SK-N-SH treated with all-trans-retinoic acid at 6 μM for 48 hours (cell line): ENCODE data around the gene ZNF554.
"Not testable (repeated sequence)": the region's sequence is repeated elsewhere in the genome, so short reads cannot be mapped to it uniquely, and the experiment has no call there.

ENCODE experiments used
- ATAC-seq: fragments of 200-7000 bp; cut with Tn5 transposase; 3 replicates; pipeline ENCODE4 v1.9.1; 2020; ENCODE audit warnings: mild to moderate bottlenecking, moderate library complexity
- BACH2 ChIP-seq: fragments of 250-450 bp; sonication (Bioruptor Pico); IDR thresholded peaks from 2 replicates; pipeline ENCODE4 v1.9.0; 2021; ENCODE audit warnings: mild to moderate bottlenecking, borderline replicate concordance
- CSDC2 ChIP-seq: fragments of 250-450 bp; sonication (Bioruptor Pico); IDR thresholded peaks from 2 replicates; pipeline ENCODE4 v1.5.0; 2020; ENCODE audit warnings: mild to moderate bottlenecking, moderate library complexity
- CSRNP3 ChIP-seq: fragments of 250-450 bp; sonication (Bioruptor Pico); IDR thresholded peaks from 2 replicates; pipeline ENCODE4 v1.5.1; 2021; ENCODE audit warnings: mild to moderate bottlenecking, moderate library complexity
- ESRRG ChIP-seq: fragments of 250-450 bp; sonication (Bioruptor Pico); IDR thresholded peaks from 2 replicates; pipeline ENCODE4 v1.6.1; 2021; ENCODE audit warnings: mild to moderate bottlenecking
- GLIS3 ChIP-seq: fragments of 250-450 bp; sonication (Bioruptor Pico); IDR thresholded peaks from 2 replicates; pipeline ENCODE4 v1.5.0; 2020; ENCODE audit warnings: mild to moderate bottlenecking, moderate library complexity
- ISL1 ChIP-seq: fragments of 250-450 bp; sonication (Bioruptor Pico); IDR thresholded peaks from 2 replicates; pipeline ENCODE4 v2.1.2; 2022; ENCODE audit warnings: mild to moderate bottlenecking, moderate library complexity
- OSR1 ChIP-seq: fragments of 250-450 bp; sonication (Bioruptor Pico); IDR thresholded peaks from 2 replicates; pipeline ENCODE4 v1.8.0; 2022; ENCODE audit warnings: moderate library complexity, mild to moderate bottlenecking, inconsistent platforms
- POU6F1 ChIP-seq: fragments of 250-450 bp; sonication (Bioruptor Pico); IDR thresholded peaks from 2 replicates; pipeline ENCODE4 v1.8.0; 2021; ENCODE audit warnings: low read depth, mild to moderate bottlenecking, moderate library complexity, borderline replicate concordance
- PPARA ChIP-seq: fragments of 250-450 bp; sonication (Bioruptor Pico); IDR thresholded peaks from 2 replicates; pipeline ENCODE4 v1.5.0; 2020; ENCODE audit warnings: mild to moderate bottlenecking, borderline replicate concordance
- RARB ChIP-seq: fragments of 250-450 bp; sonication (Bioruptor Pico); IDR thresholded peaks from 2 replicates; pipeline ENCODE4 v1.8.0; 2021; ENCODE audit warnings: mild to moderate bottlenecking, moderate library complexity
- SNAI2 ChIP-seq: fragments of 250-450 bp; sonication (Bioruptor Pico); IDR thresholded peaks from 2 replicates; pipeline ENCODE4 v1.5.0; 2020; ENCODE audit warnings: mild to moderate bottlenecking, moderate library complexity
- TCF4 ChIP-seq: fragments of 250-450 bp; sonication (Bioruptor Pico); IDR thresholded peaks from 2 replicates; pipeline ENCODE4 v1.8.0; 2021; ENCODE audit warnings: mild to moderate bottlenecking, moderate library complexity, borderline replicate concordance
- ZC3H10 ChIP-seq: fragments of 250-450 bp; sonication (Bioruptor Pico); IDR thresholded peaks from 2 replicates; pipeline ENCODE4 v1.5.1; 2021; ENCODE audit warnings: mild to moderate bottlenecking, moderate library complexity
- ZFP3 ChIP-seq: fragments of 250-450 bp; sonication (Bioruptor Pico); IDR thresholded peaks from 2 replicates; pipeline ENCODE4 v1.5.0; 2020; ENCODE audit warnings: mild to moderate bottlenecking, moderate library complexity
- ZFP30 ChIP-seq: fragments of 450-650 bp; formaldehyde crosslinking; IDR thresholded peaks from 2 replicates; pipeline ENCODE4 v1.5.0; 2022; ENCODE audit warnings: mild to moderate bottlenecking, moderate library complexity
- ZNF565 ChIP-seq: fragments of 450-650 bp; formaldehyde crosslinking; conservative IDR thresholded peaks from 2 replicates; pipeline ENCODE4 v1.5.0; 2020; ENCODE audit warnings: low read depth, mild to moderate bottlenecking, moderate library complexity
- ZNF70 ChIP-seq: fragments of 450-650 bp; formaldehyde crosslinking; IDR thresholded peaks from 2 replicates; pipeline ENCODE4 v1.5.0; 2020; ENCODE audit warnings: mild to moderate bottlenecking, moderate library complexity
- ZNF8 ChIP-seq: fragments of 450-650 bp; formaldehyde crosslinking; IDR thresholded peaks from 2 replicates; pipeline ENCODE4 v1.5.0; 2020; ENCODE audit warnings: mild to moderate bottlenecking, moderate library complexity
- TF ChIP-seq, protein P1 (sequence below): fragments of 250-450 bp; sonication (Bioruptor Pico); IDR thresholded peaks from 2 replicates; pipeline ENCODE4 v1.5.0; 2020; ENCODE audit warnings: mild to moderate bottlenecking, moderate library complexity
- TF ChIP-seq, protein P2 (sequence below): fragments of 250-450 bp; sonication (Bioruptor Pico); IDR thresholded peaks from 2 replicates; pipeline ENCODE4 v1.5.1; 2020; ENCODE audit warnings: low read depth, mild to moderate bottlenecking, moderate library complexity
- TF ChIP-seq, protein P3 (sequence below): fragments of 250-450 bp; sonication (Bioruptor Pico); IDR thresholded peaks from 2 replicates; pipeline ENCODE4 v1.8.0; 2020; ENCODE audit warnings: mild to moderate bottlenecking, moderate library complexity, borderline replicate concordance

Gene ZNF554

GRCh38 chr19:2791440-2791839 lies 28.2 kb upstream of the ZNF554 start:
- TF ChIP-seq, protein P1, sequence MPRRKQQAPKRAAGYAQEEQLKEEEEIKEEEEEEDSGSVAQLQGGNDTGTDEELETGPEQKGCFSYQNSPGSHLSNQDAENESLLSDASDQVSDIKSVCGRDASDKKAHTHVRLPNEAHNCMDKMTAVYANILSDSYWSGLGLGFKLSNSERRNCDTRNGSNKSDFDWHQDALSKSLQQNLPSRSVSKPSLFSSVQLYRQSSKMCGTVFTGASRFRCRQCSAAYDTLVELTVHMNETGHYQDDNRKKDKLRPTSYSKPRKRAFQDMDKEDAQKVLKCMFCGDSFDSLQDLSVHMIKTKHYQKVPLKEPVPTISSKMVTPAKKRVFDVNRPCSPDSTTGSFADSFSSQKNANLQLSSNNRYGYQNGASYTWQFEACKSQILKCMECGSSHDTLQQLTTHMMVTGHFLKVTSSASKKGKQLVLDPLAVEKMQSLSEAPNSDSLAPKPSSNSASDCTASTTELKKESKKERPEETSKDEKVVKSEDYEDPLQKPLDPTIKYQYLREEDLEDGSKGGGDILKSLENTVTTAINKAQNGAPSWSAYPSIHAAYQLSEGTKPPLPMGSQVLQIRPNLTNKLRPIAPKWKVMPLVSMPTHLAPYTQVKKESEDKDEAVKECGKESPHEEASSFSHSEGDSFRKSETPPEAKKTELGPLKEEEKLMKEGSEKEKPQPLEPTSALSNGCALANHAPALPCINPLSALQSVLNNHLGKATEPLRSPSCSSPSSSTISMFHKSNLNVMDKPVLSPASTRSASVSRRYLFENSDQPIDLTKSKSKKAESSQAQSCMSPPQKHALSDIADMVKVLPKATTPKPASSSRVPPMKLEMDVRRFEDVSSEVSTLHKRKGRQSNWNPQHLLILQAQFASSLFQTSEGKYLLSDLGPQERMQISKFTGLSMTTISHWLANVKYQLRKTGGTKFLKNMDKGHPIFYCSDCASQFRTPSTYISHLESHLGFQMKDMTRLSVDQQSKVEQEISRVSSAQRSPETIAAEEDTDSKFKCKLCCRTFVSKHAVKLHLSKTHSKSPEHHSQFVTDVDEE: no peak
- TF ChIP-seq GLIS3 (CRISPR knock-in tag) (no peak), RARB (no peak), ZC3H10 (CRISPR knock-in tag) (no peak), ZNF70 (no peak), ISL1 (CRISPR knock-in tag) (no peak), TCF4 (CRISPR knock-in tag) (no peak), CSRNP3 (CRISPR knock-in tag) (no peak), ZFP3 (CRISPR knock-in tag) (no peak), POU6F1 (CRISPR knock-in tag) (no peak)
- TF ChIP-seq, protein P2, sequence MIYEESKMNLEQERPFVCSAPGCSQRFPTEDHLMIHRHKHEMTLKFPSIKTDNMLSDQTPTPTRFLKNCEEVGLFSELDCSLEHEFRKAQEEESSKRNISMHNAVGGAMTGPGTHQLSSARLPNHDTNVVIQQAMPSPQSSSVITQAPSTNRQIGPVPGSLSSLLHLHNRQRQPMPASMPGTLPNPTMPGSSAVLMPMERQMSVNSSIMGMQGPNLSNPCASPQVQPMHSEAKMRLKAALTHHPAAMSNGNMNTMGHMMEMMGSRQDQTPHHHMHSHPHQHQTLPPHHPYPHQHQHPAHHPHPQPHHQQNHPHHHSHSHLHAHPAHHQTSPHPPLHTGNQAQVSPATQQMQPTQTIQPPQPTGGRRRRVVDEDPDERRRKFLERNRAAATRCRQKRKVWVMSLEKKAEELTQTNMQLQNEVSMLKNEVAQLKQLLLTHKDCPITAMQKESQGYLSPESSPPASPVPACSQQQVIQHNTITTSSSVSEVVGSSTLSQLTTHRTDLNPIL (CRISPR knock-in tag): no peak
- no peak for ATAC-seq

DNA sequence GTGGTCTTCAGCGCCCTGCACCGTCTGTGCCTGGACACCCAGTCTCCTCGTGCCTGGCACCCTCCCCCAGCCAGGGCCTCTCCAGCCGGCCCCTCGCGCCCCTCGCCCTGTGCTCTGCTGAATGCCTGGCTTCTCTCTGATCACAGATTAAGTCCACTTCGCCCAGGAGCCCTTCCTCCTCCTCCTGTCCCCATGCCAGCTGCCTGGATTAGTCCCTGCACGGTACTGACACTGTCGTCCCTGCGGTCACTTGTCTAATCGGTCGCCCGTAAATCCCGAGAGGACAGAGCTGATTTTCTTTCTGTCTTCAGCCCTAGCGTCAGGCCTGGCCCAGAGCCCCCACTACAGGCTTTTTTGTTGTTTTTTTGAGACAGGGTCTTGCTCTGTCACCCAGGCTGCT lies 27.8 kb upstream of the ZNF554 start:
- TF ChIP-seq BACH2 (CRISPR knock-in tag) (no peak), RARB (no peak), POU6F1 (CRISPR knock-in tag) (no peak), CSRNP3 (CRISPR knock-in tag) (no peak), CSDC2 (CRISPR knock-in tag) (no peak), ZC3H10 (CRISPR knock-in tag) (no peak), ZNF8 (no peak), ZFP30 (CRISPR knock-in tag) (no peak), SNAI2 (CRISPR knock-in tag) (no peak), OSR1 (CRISPR knock-in tag) (no peak), ESRRG (CRISPR knock-in tag) (no peak)
- no peak for ATAC-seq

DNA sequence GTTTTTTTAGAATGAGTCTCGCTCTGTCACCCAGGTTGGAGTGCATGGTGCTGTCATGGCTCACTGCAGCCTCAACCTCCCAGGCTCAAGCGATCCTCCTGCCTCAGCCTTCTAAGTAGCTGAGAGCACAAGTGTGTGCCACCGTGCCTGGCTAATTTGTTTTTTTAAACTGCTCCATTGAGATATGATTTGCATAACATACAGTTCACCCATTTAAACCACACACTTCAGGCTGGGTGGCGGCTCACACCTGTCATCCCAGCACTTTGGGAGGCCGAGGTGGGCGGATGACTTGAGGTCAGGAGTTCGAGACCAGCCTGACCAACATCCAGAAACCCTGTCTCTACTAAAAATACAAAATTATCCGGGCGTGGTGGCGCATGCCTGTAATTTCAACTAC lies 27.0 kb upstream of the ZNF554 start:
- not testable (repeated sequence) for ATAC-seq

DNA sequence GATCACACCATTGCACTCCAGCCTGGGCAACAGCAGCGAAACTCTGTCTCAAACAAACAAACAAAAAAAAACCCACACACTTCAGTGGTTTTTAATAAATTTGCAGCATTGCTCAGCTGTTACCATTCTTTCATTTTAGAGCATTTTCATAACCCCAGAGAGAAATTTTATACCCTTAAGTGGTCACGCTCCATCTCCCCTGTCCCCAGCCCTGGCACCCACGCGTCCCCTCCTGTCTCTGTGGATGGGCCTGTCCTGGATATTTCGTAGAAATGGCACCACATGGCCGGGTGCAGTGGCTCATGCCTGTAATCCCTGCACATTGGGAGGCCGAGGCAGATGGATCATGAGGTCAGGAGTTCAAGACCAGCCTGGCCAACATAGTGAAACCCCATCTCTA lies 26.5 kb upstream of the ZNF554 start:
- ATAC-seq: no peak
- TF ChIP-seq ZNF565 (CRISPR knock-in tag) (no peak), ZC3H10 (CRISPR knock-in tag) (no peak), RARB (no peak), BACH2 (CRISPR knock-in tag) (no peak), ZFP30 (CRISPR knock-in tag) (no peak), PPARA (CRISPR knock-in tag) (no peak), ZNF70 (no peak), ESRRG (CRISPR knock-in tag) (no peak)
- TF ChIP-seq, protein P1: no peak
- TF ChIP-seq, protein P3, sequence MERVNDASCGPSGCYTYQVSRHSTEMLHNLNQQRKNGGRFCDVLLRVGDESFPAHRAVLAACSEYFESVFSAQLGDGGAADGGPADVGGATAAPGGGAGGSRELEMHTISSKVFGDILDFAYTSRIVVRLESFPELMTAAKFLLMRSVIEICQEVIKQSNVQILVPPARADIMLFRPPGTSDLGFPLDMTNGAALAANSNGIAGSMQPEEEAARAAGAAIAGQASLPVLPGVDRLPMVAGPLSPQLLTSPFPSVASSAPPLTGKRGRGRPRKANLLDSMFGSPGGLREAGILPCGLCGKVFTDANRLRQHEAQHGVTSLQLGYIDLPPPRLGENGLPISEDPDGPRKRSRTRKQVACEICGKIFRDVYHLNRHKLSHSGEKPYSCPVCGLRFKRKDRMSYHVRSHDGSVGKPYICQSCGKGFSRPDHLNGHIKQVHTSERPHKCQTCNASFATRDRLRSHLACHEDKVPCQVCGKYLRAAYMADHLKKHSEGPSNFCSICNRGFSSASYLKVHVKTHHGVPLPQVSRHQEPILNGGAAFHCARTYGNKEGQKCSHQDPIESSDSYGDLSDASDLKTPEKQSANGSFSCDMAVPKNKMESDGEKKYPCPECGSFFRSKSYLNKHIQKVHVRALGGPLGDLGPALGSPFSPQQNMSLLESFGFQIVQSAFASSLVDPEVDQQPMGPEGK (CRISPR knock-in tag): no peak
